Liver (tissue), 3 donors: ENCODE results near the gene LGALS7.

ENCODE experiments used
- CTCF ChIP-seq: fragments of 150-350 bp; IDR thresholded peaks from 2 replicates; pipeline ENCODE4 v1.5.1; 2017; ENCODE audit warnings: improper control_type of control experiment, low read depth, low read length; ENCODE audit not compliant: missing input control
- RAD21 ChIP-seq, 2 donors: IDR thresholded peaks; 2 replicates each; pipeline ENCODE4 v1.6.1; 2016; ENCODE audit warnings: antibody characterized with exemption in 2 of 2, mild to moderate bottlenecking in 2 of 2
- donor health status: healthy.
- donor health status: healthy.

DNA sequence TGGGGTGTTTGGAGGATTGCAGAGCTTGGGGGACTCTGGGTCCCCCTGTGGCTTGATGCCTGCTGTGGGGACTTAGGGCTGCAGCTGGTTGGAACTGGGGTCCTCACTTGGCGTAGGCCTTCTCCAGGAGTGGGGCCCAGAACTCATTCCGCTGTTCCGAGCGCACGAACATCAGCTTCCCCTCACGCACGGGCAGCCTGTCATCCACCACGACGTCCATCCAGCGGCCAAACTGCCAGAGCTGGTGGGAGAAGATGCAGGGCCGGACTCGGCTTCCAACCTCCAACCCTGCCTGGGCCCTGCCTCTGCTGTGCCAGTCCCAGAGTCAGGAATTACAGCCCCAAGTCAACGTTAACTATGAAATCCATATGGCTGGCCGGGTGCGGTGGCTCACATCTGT, 31.6 kb downstream of the LGALS7 start:
- TF ChIP-seq CTCF (no peak), RAD21 (IDR thresholded peaks at IDR 0.05) (no peak)
